Activated CD8-positive, alpha-beta memory T cell treated with anti-CD3 and anti-CD28 coated beads, Interleukin-2, amount 10 ng/mL, durations not matched to agents 7 days and 5 days (primary cell): Measurements from ENCODE around the gene CLMP. TPM values are rescaled to one million over a fixed set of nuclear protein-coding genes. Genes with fewer than 3 reads are reported as not detected.

Experiments used
- ATAC-seq: fragments of 150-1000 bp; cut with Tn5 transposase; one replicate; pipeline ENCODE4 v1.10.0; 2021; ENCODE audit warnings: moderate library complexity
- CTCF ChIA-PET: fragments of 350-600 bp; sonication (Branson Sonifier 250); formaldehyde crosslinking; loops from one replicate; lab custom pipeline; 2021; ENCODE audit warnings: antibody characterized with exemption; lab: Charles Lee
- DNase-seq: peaks from one replicate; pipeline ENCODE4 v3.0.0-alpha.2; 2020
- H3K27ac Mint-ChIP-seq: one replicate; pipeline ENCODE4 v1.8.0; 2021; ENCODE audit warnings: mild to moderate bottlenecking, mixed read lengths
- H3K27me3 Mint-ChIP-seq: one replicate; pipeline ENCODE4 v1.8.0; 2021; ENCODE audit warnings: mixed read lengths
- H3K36me3 Mint-ChIP-seq: one replicate; pipeline ENCODE4 v1.8.0; 2021; ENCODE audit warnings: mild to moderate bottlenecking, mixed read lengths
- H3K4me1 Mint-ChIP-seq: one replicate; pipeline ENCODE4 v1.8.0; 2021; ENCODE audit warnings: mixed read lengths
- H3K4me3 Mint-ChIP-seq: one replicate; pipeline ENCODE4 v1.8.0; 2021; ENCODE audit warnings: mild to moderate bottlenecking, moderate library complexity, mixed read lengths
- H3K9me3 Mint-ChIP-seq: one replicate; pipeline ENCODE4 v1.8.0; 2022; ENCODE audit warnings: low read depth, mixed read lengths
- total RNA-seq, 2 experiments: library from RNA; stranded (reverse); gene quantifications; one replicate each; pipeline ENCODE4 v1.2.3, GENCODE V29; 2021

CLMP gene
- total RNA-seq, 2 experiments from 2014 or later = 0.58 TPM; not detected in 1

- DNase-seq (no peak), ATAC-seq (no peak)
- Mint-ChIP-seq H3K36me3 (no peaks in the 10 kb centered on the region), H3K4me1 (peaks cover 24% of the 10 kb centered on the region), H3K4me3 (no peak overlapping the region), H3K27ac (no peak overlapping the region), H3K9me3 (no peaks in the 10 kb centered on the region), H3K27me3 (peaks cover 91% of the 10 kb centered on the region)
- CTCF ChIA-PET = no interaction called here
Measured at GRCh38 chr11:123194337-123195187, 486 bp downstream of the CLMP start.

GRCh38 chr11:123193742-123194141 lies 1.3 kb downstream of the CLMP start:
- H3K9me3 Mint-ChIP-seq = no peaks in the 10 kb centered on the region
- DNase-seq (no peak), ATAC-seq (no peak)
- H3K4me3 Mint-ChIP-seq = no peak overlapping the region
- no peak overlapping the region for H3K27ac Mint-ChIP-seq
- H3K36me3 Mint-ChIP-seq = no peaks in the 10 kb centered on the region
- CTCF ChIA-PET = interaction anchor here (0.6 to 1.2 kb wide), 3 partner anchors 53 to 91 kb away, joined by 3 to 6 read pairs (median 3); no protein-coding TSS in a partner anchor
- peaks cover 88% of the 10 kb centered on the region for H3K27me3 Mint-ChIP-seq
- H3K4me1 Mint-ChIP-seq = peaks cover 24% of the 10 kb centered on the region

GRCh38 chr11:123191939-123192338 lies 3.1 kb downstream of the CLMP start:
- Mint-ChIP-seq H3K4me1 (peaks cover 24% of the 10 kb centered on the region), H3K9me3 (no peaks in the 10 kb centered on the region), H3K27ac (no peak overlapping the region), H3K27me3 (peaks cover 88% of the 10 kb centered on the region), H3K4me3 (no peak overlapping the region), H3K36me3 (no peaks in the 10 kb centered on the region)
- CTCF ChIA-PET = interaction anchor here (2.0 kb wide), 1 partner anchor 55 kb away, joined by 5 read pairs; no protein-coding TSS in a partner anchor
- DNase-seq = no peak
- no peak for ATAC-seq

GRCh38 chr11:123190518-123190917 lies 4.5 kb downstream of the CLMP start:
- H3K27ac Mint-ChIP-seq = no peak overlapping the region
- no peak overlapping the region for H3K4me3 Mint-ChIP-seq
- H3K4me1 Mint-ChIP-seq = peaks cover 21% of the 10 kb centered on the region
- DNase-seq (no peak), ATAC-seq (no peak)
- no peaks in the 10 kb centered on the region for H3K36me3 Mint-ChIP-seq
- CTCF ChIA-PET = interaction anchor here (1.2 to 2.0 kb wide), 4 partner anchors 37 to 77 kb away, joined by 3 to 6 read pairs (median 4); no protein-coding TSS in a partner anchor
- H3K27me3 Mint-ChIP-seq = peaks cover 86% of the 10 kb centered on the region
- no peaks in the 10 kb centered on the region for H3K9me3 Mint-ChIP-seq

GRCh38 chr11:123188508-123189165 lies 6.4 kb downstream of the CLMP start:
- Mint-ChIP-seq H3K27ac (no peak overlapping the region), H3K4me3 (no peak overlapping the region)
- CTCF ChIA-PET = interaction anchor here (0.9 to 2.1 kb wide), 7 partner anchors 33 to 136 kb away, joined by 3 to 9 read pairs (median 3); no protein-coding TSS in a partner anchor

GRCh38 chr11:123187665-123188507 lies 7.2 kb downstream of the CLMP start:
- Mint-ChIP-seq H3K4me3 (no peak overlapping the region), H3K4me1 (peaks cover 20% of the 10 kb centered on the region), H3K27me3 (peaks cover 78% of the 10 kb centered on the region), H3K27ac (no peak overlapping the region), H3K36me3 (no peaks in the 10 kb centered on the region), H3K9me3 (no peaks in the 10 kb centered on the region)
- CTCF ChIA-PET = interaction anchor here (0.9 to 2.1 kb wide), 6 partner anchors 32 to 135 kb away, joined by 3 to 9 read pairs (median 3); no protein-coding TSS in a partner anchor
- DNase-seq = no peak
- no peak for ATAC-seq

More at GRCh38 chr11:123188508-123189165, 6.4 kb downstream of the CLMP start:
- Mint-ChIP-seq H3K27me3 (peaks cover 81% of the 10 kb centered on the region), H3K36me3 (no peaks in the 10 kb centered on the region), H3K9me3 (no peaks in the 10 kb centered on the region), H3K4me1 (peaks cover 17% of the 10 kb centered on the region)
- DNase-seq = no peak
- ATAC-seq = no peak

- no peaks in the 10 kb centered on the region for H3K36me3 Mint-ChIP-seq
- no peak overlapping the region for H3K27ac Mint-ChIP-seq
- H3K4me3 Mint-ChIP-seq = no peak overlapping the region
- CTCF ChIA-PET = interaction anchor here (1.6 to 2.1 kb wide), 2 partner anchors 35 to 60 kb away, joined by 5 to 9 read pairs; no protein-coding TSS in a partner anchor
- H3K27me3 Mint-ChIP-seq = peaks cover 76% of the 10 kb centered on the region
- H3K4me1 Mint-ChIP-seq = peaks cover 17% of the 10 kb centered on the region
- DNase-seq (no peak), ATAC-seq (no peak)
- no peaks in the 10 kb centered on the region for H3K9me3 Mint-ChIP-seq
Measured at GRCh38 chr11:123187248-123187647, 7.8 kb downstream of the CLMP start.

- Mint-ChIP-seq H3K9me3 (no peaks in the 10 kb centered on the region), H3K27me3 (peaks cover 69% of the 10 kb centered on the region), H3K4me1 (peaks cover 10% of the 10 kb centered on the region), H3K4me3 (no peak overlapping the region), H3K36me3 (no peaks in the 10 kb centered on the region), H3K27ac (no peak overlapping the region)
- no peak for ATAC-seq
- DNase-seq = no peak
- CTCF ChIA-PET = interaction anchor here (1.2 kb wide), 1 partner anchor 61 kb away, joined by 3 read pairs; no protein-coding TSS in a partner anchor
Measured at GRCh38 chr11:123186286-123186685, 8.8 kb downstream of the CLMP start.

- Mint-ChIP-seq H3K9me3 (no peaks in the 10 kb centered on the region), H3K27me3 (peaks cover 60% of the 10 kb centered on the region), H3K4me3 (no peak overlapping the region), H3K27ac (no peak overlapping the region), H3K36me3 (no peaks in the 10 kb centered on the region), H3K4me1 (peaks cover 7% of the 10 kb centered on the region)
- CTCF ChIA-PET = interaction anchor here (1.2 kb wide), 1 partner anchor 62 kb away, joined by 3 read pairs; no protein-coding TSS in a partner anchor
- ATAC-seq (no peak), DNase-seq (no peak)
Measured at GRCh38 chr11:123185326-123185725, 9.7 kb downstream of the CLMP start.

- Mint-ChIP-seq H3K27ac (no peak overlapping the region), H3K4me3 (no peak overlapping the region), H3K4me1 (peaks cover 7% of the 10 kb centered on the region), H3K27me3 (peaks cover 56% of the 10 kb centered on the region), H3K9me3 (no peaks in the 10 kb centered on the region), H3K36me3 (no peaks in the 10 kb centered on the region)
- DNase-seq (no peak), ATAC-seq (no peak)
- CTCF ChIA-PET = interaction anchor here (1.2 kb wide), 1 partner anchor 63 kb away, joined by 3 read pairs; no protein-coding TSS in a partner anchor
Measured at GRCh38 chr11:123184531-123184930, 10.5 kb downstream of the CLMP start.

- CTCF ChIA-PET = interaction anchor here (1.4 kb wide), 1 partner anchor 64 kb away, joined by 7 read pairs; no protein-coding TSS in a partner anchor
- no peaks in the 10 kb centered on the region for H3K36me3 Mint-ChIP-seq
- DNase-seq (peak; percentile 69), ATAC-seq (peak; percentile 92)
- H3K9me3 Mint-ChIP-seq = no peaks in the 10 kb centered on the region
- H3K27ac Mint-ChIP-seq = no peak overlapping the region
- no peak overlapping the region for H3K4me3 Mint-ChIP-seq
- peaks cover 7% of the 10 kb centered on the region for H3K4me1 Mint-ChIP-seq
- H3K27me3 Mint-ChIP-seq = peaks cover 49% of the 10 kb centered on the region
Measured at GRCh38 chr11:123183391-123184099, 11.5 kb downstream of the CLMP start.
